H1 (cell line): ENCODE measurements around the gene BSND. TPM values are rescaled to one million over a fixed set of nuclear protein-coding genes. Genes with fewer than 3 reads are reported as not detected.

ENCODE experiments used
- CTCF ChIA-PET: fragments of 300-600 bp; sonication (Branson Sonifier 250); formaldehyde crosslinking; loops from one replicate; lab custom pipeline; 2021; ENCODE audit not compliant: partially characterized antibody; lab: Charles Lee
- POLR2A ChIA-PET: fragments of 300-600 bp; sonication (Branson Sonifier 250); formaldehyde crosslinking; loops from one replicate; lab custom pipeline; 2021; ENCODE audit warnings: inconsistent platforms; ENCODE audit not compliant: partially characterized antibody; lab: Charles Lee
- DNase-seq, 2 experiments: peaks; one replicate each; pipeline versions ENCODE4 v3.0.0 to v3.0.0-alpha.2; 2010 to 2022; ENCODE audit warnings: low spot score in 2 of 2, low read depth in 1 of 2, mixed read lengths in 1 of 2
- FAIRE-seq: peaks from 2 replicates; lab custom pipeline; 2011; peaks lifted over from hg19 to GRCh38; lab: Jason Lieb, UNC
- H2AFZ ChIP-seq: 2 replicates; pipeline ENCODE4 v1.8.1; 2012; ENCODE audit warnings: low read length, inconsistent platforms
- H2AK5ac ChIP-seq: 2 replicates; pipeline ENCODE4 v1.6.1; 2013; ENCODE audit warnings: low read depth, low read length
- H2BK120ac ChIP-seq: replicated peaks from 2 replicates; pipeline ENCODE3; 2013; ENCODE audit warnings: low read depth, low read length, inconsistent platforms
- H2BK12ac ChIP-seq: 2 replicates; pipeline ENCODE4 v1.6.1; 2013; ENCODE audit warnings: low read depth, low read length
- H2BK15ac ChIP-seq: 2 replicates; pipeline ENCODE4 v1.6.1; 2013; ENCODE audit warnings: low read length
- H2BK20ac ChIP-seq: 2 replicates; pipeline ENCODE4 v1.6.1; 2013; ENCODE audit warnings: low read length
- H2BK5ac ChIP-seq: 2 replicates; pipeline ENCODE4 v1.6.1; 2013; ENCODE audit warnings: low read depth, low read length
- H3K14ac ChIP-seq: 2 replicates; pipeline ENCODE4 v1.6.1; 2013; ENCODE audit warnings: inconsistent platforms; ENCODE audit not compliant: insufficient read length
- H3K18ac ChIP-seq: 2 replicates; pipeline ENCODE4 v1.6.1; 2013; ENCODE audit warnings: low read length; ENCODE audit errors: extremely low read depth
- H3K23ac ChIP-seq: 2 replicates; pipeline ENCODE4 v1.6.1; 2013; ENCODE audit warnings: inconsistent platforms; ENCODE audit not compliant: insufficient read length
- H3K23me2 ChIP-seq: 2 replicates; pipeline ENCODE4 v1.6.1; 2013; ENCODE audit warnings: low read depth, low read length
- H3K27ac ChIP-seq: 2 replicates; pipeline ENCODE4 v1.6.1; 2011; ENCODE audit warnings: low read depth, low read length, inconsistent platforms
- H3K27me3 ChIP-seq, 4 experiments: replicated peaks in 1 of 4; 1 replicate in 1 of 4; 2 replicates in 3 of 4; pipeline versions ENCODE4 v1.6.1 to v1.8.1; 2011 to 2013; ENCODE audit warnings: low read length in 3 of 4, mild to moderate bottlenecking in 3 of 4, inconsistent platforms in 2 of 4, mixed read lengths in 2 of 4, moderate library complexity in 1 of 4; ENCODE audit not compliant: control insufficient read depth in 3 of 4, insufficient read depth in 3 of 4; ENCODE audit errors: extremely low read depth in 1 of 4
- H3K36me3 ChIP-seq, 4 experiments: 2 replicates each; pipeline versions ENCODE4 v1.6.1 to v1.8.1; 2011 to 2013; ENCODE audit warnings: mild to moderate bottlenecking in 4 of 4, low read length in 3 of 4, moderate library complexity in 2 of 4, control low read depth in 1 of 4, inconsistent platforms in 1 of 4; ENCODE audit not compliant: insufficient read depth in 4 of 4, control insufficient read depth in 2 of 4
- H3K4ac ChIP-seq: replicated peaks from 2 replicates; pipeline ENCODE3; 2013; ENCODE audit warnings: low read length, low read depth, mixed read lengths, inconsistent platforms; ENCODE audit not compliant: insufficient read length
- H3K4me1 ChIP-seq, 4 experiments: replicated peaks in 1 of 4; 1 replicate in 1 of 4; 2 replicates in 3 of 4; pipeline versions ENCODE4 v1.6.1 to v1.8.1; 2011 to 2013; ENCODE audit warnings: low read length in 3 of 4, inconsistent platforms in 2 of 4, mixed read lengths in 1 of 4; ENCODE audit not compliant: insufficient read depth in 4 of 4, control insufficient read depth in 3 of 4
- H3K4me2 ChIP-seq, 2 experiments: 2 replicates each; pipeline versions ENCODE4 v1.6.1 to v1.8.1; 2011 to 2013; ENCODE audit warnings: low read depth in 2 of 2, low read length in 2 of 2, control low read depth in 1 of 2, inconsistent platforms in 1 of 2, mild to moderate bottlenecking in 1 of 2; ENCODE audit not compliant: insufficient read depth in 1 of 2
- H3K4me3 ChIP-seq, 4 experiments: fragments of 200-600, 300-600 bp in 1 of 4; sonication (generic), shearing (Covaris generic), sonication (Bioruptor Twin) in 1 of 4; 2 replicates each; pipeline versions ENCODE4 v1.5.1 to v1.8.1; 2011 to 2016; ENCODE audit warnings: low read length in 4 of 4, low read depth in 3 of 4, control low read depth in 2 of 4, inconsistent platforms in 2 of 4, mild to moderate bottlenecking in 2 of 4, mixed read lengths in 1 of 4, moderate library complexity in 1 of 4; ENCODE audit not compliant: insufficient read depth in 2 of 4; ENCODE audit errors: extremely low read depth in 1 of 4
- H3K56ac ChIP-seq: replicated peaks from 2 replicates; pipeline ENCODE3; 2013; ENCODE audit warnings: low read depth, mild to moderate bottlenecking, mixed read lengths, low read length, inconsistent platforms; ENCODE audit not compliant: insufficient read length
- H3K79me1 ChIP-seq: 2 replicates; pipeline ENCODE4 v1.6.1; 2013; ENCODE audit warnings: low read depth, low read length, control low read depth
- H3K79me2 ChIP-seq, 2 experiments: 2 replicates each; pipeline versions ENCODE4 v1.6.1 to v1.8.1; 2012 to 2013; ENCODE audit warnings: low read length in 2 of 2, mild to moderate bottlenecking in 2 of 2, inconsistent platforms in 1 of 2; ENCODE audit not compliant: insufficient read depth in 2 of 2, control insufficient read depth in 1 of 2
- H3K9ac ChIP-seq, 4 experiments: replicated peaks in 1 of 4; 1 replicate in 1 of 4; 2 replicates in 3 of 4; pipeline versions ENCODE4 v1.6.1 to v1.8.1; 2011 to 2013; ENCODE audit warnings: low read depth in 3 of 4, low read length in 3 of 4, control low read depth in 2 of 4, mild to moderate bottlenecking in 2 of 4, moderate library complexity in 2 of 4, inconsistent platforms in 1 of 4; ENCODE audit errors: extremely low read depth in 1 of 4
- H3K9me3 ChIP-seq, 2 experiments: 2 replicates each; pipeline versions ENCODE4 v1.6.1 to v1.8.1; 2012 to 2013; ENCODE audit warnings: mild to moderate bottlenecking in 2 of 2, moderate library complexity in 2 of 2, control low read depth in 1 of 2, inconsistent platforms in 1 of 2, low read depth in 1 of 2, low read length in 1 of 2, mixed read lengths in 1 of 2; ENCODE audit not compliant: insufficient read depth in 2 of 2
- H4K20me1 ChIP-seq, 2 experiments: replicated peaks in 1 of 2; 2 replicates each; pipeline versions ENCODE3 to v1.8.1; 2011 to 2013; ENCODE audit warnings: inconsistent platforms in 2 of 2, low read length in 2 of 2, mild to moderate bottlenecking in 1 of 2; ENCODE audit not compliant: insufficient read depth in 2 of 2, control insufficient read depth in 1 of 2
- H4K5ac ChIP-seq: 2 replicates; pipeline ENCODE4 v1.6.1; 2013; ENCODE audit warnings: low read length, low read depth, mixed read lengths, inconsistent platforms; ENCODE audit not compliant: insufficient read length
- H4K8ac ChIP-seq: 2 replicates; pipeline ENCODE4 v1.8.0; 2013; ENCODE audit warnings: mild to moderate bottlenecking, moderate library complexity, low read length, inconsistent platforms; ENCODE audit not compliant: insufficient read depth; ENCODE audit errors: extremely low read depth
- H4K91ac ChIP-seq: replicated peaks from 2 replicates; pipeline ENCODE3; 2013; ENCODE audit warnings: low read length, mixed read lengths, inconsistent platforms; ENCODE audit not compliant: insufficient read length
- JUND ChIP-seq: IDR thresholded peaks from 2 replicates; pipeline ENCODE4 v1.6.1; 2011; ENCODE audit warnings: mild to moderate bottlenecking, improper control_type of control experiment, low read length
- KDM5A ChIP-seq: fragments of 200-600 bp; IDR thresholded peaks from 2 replicates; pipeline ENCODE4 v1.7.1; 2012; ENCODE audit warnings: mild to moderate bottlenecking, low read length, inconsistent platforms, mixed read lengths
- TEAD4 ChIP-seq: IDR thresholded peaks from 2 replicates; pipeline ENCODE4 v1.6.1; 2012; ENCODE audit warnings: low read depth, low read length, inconsistent platforms, mixed read lengths
- WGBS, 2 experiments: shearing (Covaris generic) in 1 of 2; methylation state at CpG; one replicate each; pipeline versions ENCODE4 v1.1.6 to v1.1.7; 2013 to 2015; ENCODE audit warnings: low lambda C conversion rate in 2 of 2, mixed read lengths in 2 of 2, inconsistent platforms in 1 of 2, low coverage in 1 of 2, missing lambda C conversion rate in 1 of 2; ENCODE audit not compliant: insufficient replicate concordance in 2 of 2, insufficient coverage in 1 of 2, insufficient read length in 1 of 2; ENCODE audit errors: extremely low coverage in 1 of 2, missing lambda C conversion rate in 1 of 2; 5-methylcytosine and 5-hydroxymethylcytosine counted together
- polyA plus RNA-seq, 7 experiments: library from polyadenylated mRNA; depleted of rRNA in 3 of 7; stranded (reverse) in 5 of 7; unstranded in 2 of 7; fragments of >200 nt in 5 of 7; fragments of 200-250 nt in 2 of 7; gene quantifications; 1 replicate in 5 of 7; 2 replicates in 1 of 7; 4 replicates in 1 of 7; pipeline versions ENCODE4 v1.2.1 to v1.2.3, GENCODE V29; 2011 to 2013; ENCODE audit warnings: missing spikeins in 2 of 7, mixed read lengths in 2 of 7
- total RNA-seq: library from RNA; stranded (reverse); fragmentation: NEBNext Ultra II Directional; extraction: Animal tissue kit (Norgen Biotek cat#: 25700); gene quantifications from 2 replicates; pipeline ENCODE4 v1.2.1, GENCODE V29; 2021

Gene BSND
- total and polyA plus RNA-seq, 2 of the 8 experiments (the other 6 are each of a cell fraction or from before 2014, with no cell fraction given), result 0.43 to 0.68 TPM

DNA sequence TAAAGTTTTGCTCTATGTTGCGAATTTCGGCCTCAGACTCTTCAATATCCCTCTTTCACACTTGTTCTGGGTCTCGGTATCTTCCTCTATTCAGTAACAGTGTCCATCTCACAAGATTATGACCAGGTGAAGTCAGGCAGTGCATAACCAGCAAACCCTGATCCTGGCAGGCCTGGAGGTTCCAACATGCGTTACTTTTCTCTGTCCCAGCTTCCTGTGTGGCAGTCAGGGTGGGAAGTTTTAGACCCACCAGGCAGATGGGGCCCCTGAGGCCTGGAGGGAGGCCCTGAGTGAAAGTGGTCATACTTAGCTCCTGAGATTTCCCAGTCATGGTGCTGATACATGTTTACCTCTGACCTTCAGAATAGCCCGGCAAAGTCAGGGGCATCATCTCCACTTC is 13.2 kb upstream of the BSND start:
- Histone ChIP-seq H3K4me3 (no peak overlapping the region), H3K4me2 (no peak overlapping the region), H3K4me1 (peaks cover 0 to 4% (median 3%) of the 10 kb centered on the region in 4 experiments; a peak in 5 of 7 replicates), H3K23ac (no peak overlapping the region)
- CTCF ChIA-PET, result interaction anchor here (0.6 to 18.4 kb wide), 6 partner anchors 12 to 48 kb away, joined by 3 to 436 read pairs (median 10); partner anchors contain the start of gene BSND
- no peak for TF ChIP-seq TEAD4
- TF ChIP-seq KDM5A, result no peak
- no peak for TF ChIP-seq JUND
- TF ChIP-seq, all 59 proteins: peak for 0
- H3K9ac ChIP-seq, result no peak overlapping the region
- peaks cover 3% of the 10 kb centered on the region; the same call in 1 of the 2 replicates for H3K23me2 ChIP-seq
- H3K36me3 ChIP-seq, result no peaks in the 10 kb centered on the region
- H2AK5ac ChIP-seq, result no peak overlapping the region
- no peaks in the 10 kb centered on the region for H3K79me1 ChIP-seq
- no peak overlapping the region for H4K8ac ChIP-seq
- no peaks in the 10 kb centered on the region for H4K20me1 ChIP-seq
- no peak overlapping the region for H2BK15ac ChIP-seq
- no peak overlapping the region for H4K91ac ChIP-seq
- H2BK120ac ChIP-seq, result no peak overlapping the region
- no peak overlapping the region for H2BK12ac ChIP-seq
- H2BK20ac ChIP-seq, result no peak overlapping the region
- WGBS, 2 experiments, result 93% methylated on average over 5 of the region's 5 CpGs; no CpG with 5 or more reads in 1 of the 2 experiments
- H3K27me3 ChIP-seq, result peaks cover 0 to 9% (median 4%) of the 10 kb centered on the region in 4 experiments; a peak in 3 of 7 replicates
- H2AFZ ChIP-seq, result no peak overlapping the region
- no peak overlapping the region for H3K14ac ChIP-seq
- H2BK5ac ChIP-seq, result no peak overlapping the region
- POLR2A ChIA-PET, result no interaction called here
- no peak for FAIRE-seq
- H4K5ac ChIP-seq, result no peak overlapping the region
- no peak overlapping the region for H3K27ac ChIP-seq
- no peak overlapping the region for H3K56ac ChIP-seq
- DNase-seq, result no peak
- H3K18ac ChIP-seq, result no peak overlapping the region
- no peak overlapping the region for H3K4ac ChIP-seq
- H3K9me3 ChIP-seq, result no peaks in the 10 kb centered on the region
- H3K79me2 ChIP-seq, result no peaks in the 10 kb centered on the region
